GM19468 (cell line): ENCODE results near the gene AGO1.

Experiments used
- ATAC-seq: cut with Tn5 transposase; IDR thresholded peaks from one replicate; pipeline ENCODE4 v1.9.1; 2021; ENCODE audit warnings: mild to moderate bottlenecking, moderate library complexity, moderate number of reproducible peaks; ENCODE audit not compliant: unreplicated experiment; ENCODE audit errors: extremely low read depth

Gene AGO1

GRCh38 chr1:35882945-35883634, at the start of gene AGO1:
Gene AGO1, plus strand, starts transcription at chr1:35883209. Its CDS starts 213 bp downstream, at chr1:35883422.
- peak; percentile 82 for ATAC-seq

DNA sequence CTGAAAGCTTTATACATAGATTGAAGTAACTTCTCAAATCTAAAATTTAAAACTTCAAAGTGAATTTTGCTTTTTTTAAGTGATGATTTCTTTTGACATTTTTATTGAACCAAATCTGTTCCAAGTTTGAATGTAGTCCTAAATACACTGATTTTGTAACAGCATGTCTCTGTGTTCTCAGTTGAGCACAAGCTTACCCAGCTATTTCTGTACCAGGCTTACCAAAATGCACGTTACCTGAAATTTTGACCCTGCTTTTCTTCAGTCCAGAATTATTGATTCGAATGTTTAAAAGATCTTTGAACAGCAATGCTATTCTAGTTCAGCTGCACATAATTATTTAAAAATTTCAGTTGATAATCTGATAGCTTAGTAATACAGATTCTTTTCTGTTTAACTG, 49.6 kb upstream of the AGO1 start:
- no peak for ATAC-seq

GRCh38 chr1:35834218-35834617, 48.8 kb upstream of the AGO1 start:
- no peak for ATAC-seq

DNA sequence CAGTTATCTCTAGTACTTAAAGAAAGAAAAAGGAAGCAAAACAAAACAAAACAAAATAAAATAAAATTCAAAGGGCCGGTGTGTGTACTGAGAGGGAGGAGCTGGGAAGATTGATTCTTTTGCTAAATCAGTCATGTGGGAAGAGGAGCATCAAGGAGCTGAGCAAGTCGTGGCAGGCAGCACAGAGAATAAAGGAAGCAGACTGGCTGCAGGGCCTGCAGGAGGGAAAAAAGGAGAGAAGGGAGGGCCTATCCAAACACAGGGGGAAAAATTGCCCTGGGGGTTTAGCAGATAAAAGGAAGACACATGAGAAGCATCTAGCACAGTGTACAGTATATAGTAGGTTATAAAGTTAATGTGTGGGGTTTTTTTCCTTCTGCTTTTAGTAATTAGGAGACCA, 47.6 kb upstream of the AGO1 start:
- ATAC-seq, result no peak

DNA sequence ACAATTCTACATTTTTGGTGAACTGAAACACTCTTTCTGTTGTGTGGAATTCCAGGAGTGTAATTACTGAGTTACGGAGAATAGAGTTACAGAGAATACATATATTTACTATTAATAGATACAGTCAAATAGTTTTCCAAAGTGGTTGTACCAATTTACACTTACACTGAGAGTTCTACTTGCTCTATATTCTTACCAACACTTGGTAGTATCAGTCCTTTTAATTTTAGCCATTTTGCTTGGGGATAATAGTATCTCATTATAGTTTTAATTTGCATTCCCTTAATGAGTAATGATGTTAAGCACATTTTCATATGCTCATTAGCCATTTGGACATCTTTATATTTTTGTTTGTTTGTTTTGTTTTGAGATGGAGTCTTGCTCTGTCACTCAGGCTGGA, 46.3 kb upstream of the AGO1 start:
- no peak for ATAC-seq

DNA sequence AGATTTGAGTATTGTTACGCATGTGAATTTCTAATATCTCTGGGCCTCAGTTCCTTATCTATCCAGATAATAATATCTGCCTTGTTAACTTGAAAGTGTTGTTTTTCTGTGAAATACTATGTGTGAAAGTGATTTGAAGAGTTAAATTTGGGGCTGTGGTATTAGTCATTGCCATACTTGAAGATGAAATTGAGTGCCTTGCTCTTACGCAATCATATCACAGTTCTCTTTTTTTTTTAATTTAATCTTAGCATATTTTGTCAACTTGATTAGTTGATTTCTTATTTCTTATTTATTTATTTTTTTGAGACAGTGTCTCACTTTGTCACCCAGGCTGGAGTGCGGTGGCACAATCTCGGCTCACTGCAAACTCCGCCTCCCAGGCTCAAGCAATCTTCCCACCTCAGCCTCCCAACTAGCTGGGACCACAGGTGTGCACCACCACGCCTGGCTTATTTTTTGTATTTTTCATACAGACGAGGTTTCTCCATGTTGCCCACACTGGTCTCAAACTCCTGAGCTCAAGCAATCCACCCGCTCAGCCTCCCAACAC, 44.2 kb upstream of the AGO1 start:
- no peak for ATAC-seq

- ATAC-seq, result no peak
Measured at GRCh38 chr1:35844826-35845225, 38.2 kb upstream of the AGO1 start.

DNA sequence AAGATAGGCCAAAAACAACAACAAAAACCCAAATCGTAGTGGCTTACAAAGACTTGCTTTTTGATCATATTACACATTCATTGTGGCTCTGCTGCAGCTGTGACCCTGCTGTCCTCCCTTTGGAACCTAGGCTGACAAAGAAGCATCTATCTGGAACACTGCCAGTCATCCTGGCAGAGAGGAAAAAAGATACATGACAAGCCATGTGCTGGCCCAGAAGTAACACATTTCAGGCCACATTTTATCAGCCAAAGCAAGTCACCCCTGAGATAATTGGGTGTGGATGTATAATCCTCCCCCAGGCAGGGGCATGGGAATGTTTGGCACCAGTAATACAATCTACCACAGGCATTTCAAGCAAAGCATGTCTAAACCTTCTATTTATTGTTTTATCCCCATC, 37.2 kb upstream of the AGO1 start:
- ATAC-seq, result no peak

- no peak for ATAC-seq
Measured at GRCh38 chr1:35847935-35848565, 35.0 kb upstream of the AGO1 start.

GRCh38 chr1:35850051-35850450, 33.0 kb upstream of the AGO1 start:
- ATAC-seq, result no peak

DNA sequence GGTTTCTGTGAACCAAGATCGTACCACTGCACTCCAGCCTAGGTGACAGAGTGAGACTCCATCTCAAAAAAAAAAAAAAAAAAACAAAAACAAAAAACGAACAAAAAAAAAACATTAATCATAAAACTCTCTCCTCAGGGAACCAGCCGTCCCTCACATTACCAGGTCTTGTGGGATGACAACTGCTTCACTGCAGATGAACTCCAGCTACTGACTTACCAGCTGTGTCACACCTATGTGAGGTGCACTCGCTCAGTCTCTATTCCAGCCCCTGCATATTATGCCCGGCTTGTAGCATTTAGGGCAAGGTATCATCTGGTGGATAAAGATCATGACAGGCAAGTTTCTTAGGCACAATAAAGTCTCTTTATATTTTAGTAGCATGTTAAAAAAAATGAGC, 32.3 kb upstream of the AGO1 start:
- ATAC-seq, result no peak

DNA sequence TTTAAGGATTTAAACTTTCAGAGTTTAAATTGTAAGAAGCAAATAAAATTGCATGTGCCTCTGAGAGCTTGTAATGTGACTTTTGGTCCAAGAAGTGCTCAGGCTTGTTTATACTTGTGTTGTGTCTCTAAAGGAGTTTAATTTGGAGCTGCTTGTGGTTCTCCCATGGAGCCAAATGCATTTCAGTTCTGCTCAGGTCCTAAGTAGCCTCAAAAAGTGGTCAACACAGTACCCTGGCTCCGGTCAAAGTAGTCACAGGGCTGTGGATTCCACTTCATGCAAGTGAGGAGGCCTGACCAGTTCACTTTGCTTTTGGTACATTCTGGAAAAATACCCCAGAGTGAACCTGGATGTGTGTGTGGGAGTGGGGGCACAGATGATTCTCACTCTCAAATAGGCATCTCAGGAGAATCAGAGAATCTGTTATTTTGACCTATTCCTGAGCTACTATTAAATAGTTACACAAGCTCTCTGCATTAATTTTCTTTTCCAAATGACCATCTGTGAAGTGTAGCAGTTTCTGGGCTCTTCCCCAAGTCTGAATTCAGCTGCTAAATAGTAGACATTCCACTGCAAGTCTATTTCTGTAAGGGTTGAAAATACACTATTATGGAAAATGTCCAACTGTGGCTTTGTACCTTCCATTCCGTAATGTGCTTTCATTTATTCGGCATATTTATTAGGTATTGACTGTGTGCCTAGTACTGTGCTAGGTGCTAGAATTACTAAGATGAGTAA, 31.7 kb upstream of the AGO1 start:
- no peak for ATAC-seq

DNA sequence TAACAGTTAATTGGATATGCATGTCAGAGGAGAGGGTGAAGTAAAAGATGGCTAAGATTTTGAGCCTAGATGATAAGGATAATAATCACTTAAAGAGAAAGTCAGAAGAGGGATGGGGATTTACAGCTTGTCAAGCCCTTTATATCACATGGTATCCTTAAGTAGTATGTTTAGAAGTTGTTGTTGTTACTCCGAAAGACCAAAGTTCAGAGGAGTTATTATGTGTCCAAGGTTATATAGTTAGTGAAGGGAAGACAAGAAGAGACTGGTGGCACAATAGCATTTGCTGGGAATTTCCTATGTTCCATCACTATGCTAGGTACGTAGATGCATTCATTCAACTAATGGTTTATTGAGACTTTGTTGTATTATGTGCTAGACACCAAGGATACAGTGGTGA, 30.8 kb upstream of the AGO1 start:
- ATAC-seq, result no peak

DNA sequence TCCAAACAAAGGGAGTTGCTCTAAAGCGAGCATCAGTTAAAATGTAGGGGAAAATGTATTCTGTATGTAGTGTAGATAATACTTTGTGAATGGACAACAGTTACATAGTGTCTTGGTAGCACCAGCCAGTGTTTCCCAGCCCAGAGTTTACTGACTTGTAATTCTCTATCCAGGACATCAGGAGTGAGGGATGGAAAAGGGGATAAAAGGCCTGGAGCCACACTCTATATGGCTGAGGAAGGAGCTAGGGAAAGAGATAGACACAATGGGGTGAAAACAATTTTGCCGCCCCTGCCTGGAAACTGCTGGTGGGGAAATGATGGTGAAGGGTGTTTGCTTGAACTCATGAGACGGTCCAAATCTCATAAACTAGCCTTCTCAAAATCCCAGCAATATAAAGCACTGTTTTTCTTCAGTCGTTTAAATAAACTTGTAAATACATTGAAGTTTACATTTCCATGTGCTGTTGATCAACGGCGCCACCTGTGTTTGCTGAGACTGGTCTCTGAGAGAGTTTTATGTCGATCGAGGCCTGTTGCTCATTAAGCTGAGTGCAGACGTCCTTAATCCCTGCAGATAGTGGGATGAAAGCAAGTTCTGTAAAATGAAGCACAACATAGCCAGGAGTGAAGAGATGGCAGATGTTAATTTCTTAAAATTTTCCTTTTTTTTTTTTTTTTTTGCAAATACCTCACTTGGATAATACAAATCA, 27.9 kb upstream of the AGO1 start:
- no peak for ATAC-seq

DNA sequence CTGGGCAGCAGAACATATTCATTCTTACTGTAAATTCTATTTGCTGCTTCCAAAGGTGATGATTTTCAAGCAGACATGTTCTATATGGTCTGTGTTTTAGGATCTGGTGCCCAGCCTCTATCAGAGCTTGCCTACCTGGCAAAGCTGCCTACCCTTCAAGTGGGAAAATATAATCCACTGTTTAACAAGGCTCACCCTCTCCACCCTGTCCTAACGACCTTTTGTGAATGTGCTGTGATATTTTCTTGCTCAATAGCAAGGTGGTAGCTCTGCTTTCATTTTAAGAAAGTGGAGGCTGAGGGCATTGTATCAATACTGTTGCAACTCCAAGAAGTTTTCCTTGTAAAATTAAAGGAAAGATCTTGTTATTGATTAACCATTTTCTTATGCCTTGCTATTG, 26.0 kb upstream of the AGO1 start:
- ATAC-seq, result no peak

GRCh38 chr1:35857830-35858229, 25.2 kb upstream of the AGO1 start:
- ATAC-seq, result no peak

GRCh38 chr1:35860696-35861095, 22.3 kb upstream of the AGO1 start:
- ATAC-seq, result no peak

GRCh38 chr1:35863136-35863535, 19.9 kb upstream of the AGO1 start:
- no peak for ATAC-seq

- no peak for ATAC-seq
Measured at GRCh38 chr1:35863881-35864625, 19.0 kb upstream of the AGO1 start.

DNA sequence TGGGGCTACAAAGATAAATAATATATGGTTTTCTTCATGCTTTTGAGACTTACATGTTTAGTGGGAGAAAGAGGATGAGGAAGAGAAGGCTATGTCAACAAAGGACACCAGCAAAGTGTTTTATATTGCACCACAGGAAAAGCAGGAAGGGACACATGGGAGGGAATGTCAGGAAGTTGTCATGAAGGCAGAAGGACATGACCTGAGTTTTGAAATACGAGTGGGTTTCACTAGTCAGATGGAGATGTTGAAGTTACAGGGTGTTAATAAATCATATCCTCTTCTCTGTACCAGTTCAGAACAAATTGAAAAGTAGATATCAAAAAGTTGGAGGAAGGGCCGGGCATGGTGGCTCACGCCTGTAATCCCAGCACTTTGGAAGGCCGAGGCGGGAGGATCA, 18.2 kb upstream of the AGO1 start:
- ATAC-seq, result no peak
